Activated CD8-positive, alpha-beta T cell treated with anti-CD3 and anti-CD28 coated beads, Interleukin-2, amount 10 ng/mL, durations not matched to agents 7 days and 5 days (primary cell): Measurements from ENCODE around the gene MLXIP. TPM values are rescaled to one million over a fixed set of nuclear protein-coding genes. Genes with fewer than 3 reads are reported as not detected.
A peak's percentile ranks its signal among the peaks of the same experiment; 100 is the strongest.

Experiments
- ATAC-seq: fragments of 150-1000 bp; cut with Tn5 transposase; one replicate; pipeline ENCODE4 v1.10.0; 2021; ENCODE audit warnings: moderate library complexity
- CTCF ChIA-PET: fragments of 350-600 bp; sonication (Branson Sonifier 250); formaldehyde crosslinking; loops from one replicate; lab custom pipeline; 2021; ENCODE audit warnings: antibody characterized with exemption; lab: Charles Lee
- POLR2A ChIA-PET: fragments of 350-600 bp; sonication (Branson Sonifier 250); formaldehyde crosslinking; loops from one replicate; lab custom pipeline; 2021; ENCODE audit warnings: antibody characterized with exemption; lab: Charles Lee
- DNase-seq: peaks from one replicate; pipeline ENCODE4 v3.0.0-alpha.2; 2020
- H3K27ac Mint-ChIP-seq: one replicate; pipeline ENCODE4 v1.8.0; 2021; ENCODE audit warnings: mild to moderate bottlenecking, mixed read lengths
- H3K27me3 Mint-ChIP-seq: one replicate; pipeline ENCODE4 v1.8.0; 2021; ENCODE audit warnings: low read depth, mixed read lengths
- H3K36me3 Mint-ChIP-seq: one replicate; pipeline ENCODE4 v1.8.0; 2021; ENCODE audit warnings: low read depth, mixed read lengths
- H3K4me1 Mint-ChIP-seq: one replicate; pipeline ENCODE4 v1.8.0; 2021; ENCODE audit warnings: low read depth, mixed read lengths
- H3K4me3 Mint-ChIP-seq: one replicate; pipeline ENCODE4 v1.8.0; 2021; ENCODE audit warnings: mild to moderate bottlenecking, mixed read lengths
- H3K9me3 Mint-ChIP-seq: one replicate; pipeline ENCODE4 v1.8.0; 2022; ENCODE audit warnings: mixed read lengths; ENCODE audit not compliant: insufficient read depth
- total RNA-seq, 2 experiments: library from RNA; stranded (reverse); gene quantifications; one replicate each; pipeline ENCODE4 v1.2.3, GENCODE V29; 2021

MLXIP gene
- total RNA-seq, 2 experiments from 2014 or later, result 38.8 to 42.7 TPM

GRCh38 chr12:122127839-122128238 lies 49.3 kb downstream of the MLXIP start:
- H3K36me3 Mint-ChIP-seq, result peaks cover 22% of the 10 kb centered on the region
- ATAC-seq (no peak), DNase-seq (no peak)
- H3K27ac Mint-ChIP-seq, result no peak overlapping the region
- no peak overlapping the region for H3K4me3 Mint-ChIP-seq
- POLR2A ChIA-PET, result no interaction called here
- CTCF ChIA-PET, result interaction anchor here (1.3 kb wide), 1 partner anchor 72 kb away, joined by 3 read pairs; no protein-coding TSS in a partner anchor
- peaks cover 18% of the 10 kb centered on the region for H3K4me1 Mint-ChIP-seq
- no peaks in the 10 kb centered on the region for H3K9me3 Mint-ChIP-seq
- H3K27me3 Mint-ChIP-seq, result no peaks in the 10 kb centered on the region

DNA sequence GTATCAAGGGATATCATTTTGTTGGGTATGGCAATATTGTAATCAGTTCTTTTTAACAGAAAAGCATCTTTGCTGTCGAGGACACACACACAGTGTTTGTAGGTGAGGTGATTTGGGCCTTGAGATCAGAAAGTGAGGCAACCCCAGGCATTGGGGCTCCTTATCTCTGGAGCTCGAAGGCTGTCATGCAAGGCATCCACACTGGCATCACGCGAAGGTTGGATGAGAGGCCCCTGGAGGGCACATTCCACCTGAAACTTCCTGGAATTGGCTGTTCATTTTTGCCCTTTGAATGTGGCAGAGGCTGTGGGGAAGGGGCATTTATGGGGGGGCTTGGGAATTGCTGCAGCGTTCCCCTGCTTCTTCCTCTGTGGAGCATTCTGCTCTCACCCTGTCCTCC lies 49.9 kb downstream of the MLXIP start:
- Mint-ChIP-seq H3K4me3 (no peak overlapping the region), H3K27me3 (no peaks in the 10 kb centered on the region), H3K27ac (peak overlapping the region; percentile 24), H3K4me1 (peaks cover 12% of the 10 kb centered on the region), H3K9me3 (no peaks in the 10 kb centered on the region), H3K36me3 (peaks cover 28% of the 10 kb centered on the region)
- no peak for DNase-seq
- no peak for ATAC-seq
- CTCF ChIA-PET, result interaction anchor here (1.3 kb wide), 1 partner anchor 72 kb away, joined by 3 read pairs; no protein-coding TSS in a partner anchor
- POLR2A ChIA-PET, result no interaction called here

DNA sequence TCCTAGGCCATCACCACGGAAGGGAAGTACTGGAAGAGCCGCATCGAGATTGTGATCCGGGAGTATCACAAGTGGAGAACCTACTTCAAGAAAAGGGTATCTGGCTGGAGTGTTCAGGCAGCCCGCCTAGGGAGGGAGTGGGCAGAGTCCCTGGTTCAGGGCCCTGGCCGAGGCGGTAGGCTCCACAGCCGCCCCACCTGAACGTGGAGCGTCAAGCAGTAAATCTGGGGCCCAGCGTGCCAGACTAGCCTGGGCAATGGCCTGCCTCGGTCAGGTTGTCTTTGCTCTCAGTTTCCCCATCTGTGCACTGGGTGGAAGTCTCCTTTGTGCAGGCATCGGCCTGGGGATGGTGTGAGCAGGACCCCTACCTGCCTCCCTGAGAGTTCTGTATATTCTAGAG lies 50.6 kb downstream of the MLXIP start:
- H3K4me3 Mint-ChIP-seq, result no peak overlapping the region
- POLR2A ChIA-PET, result no interaction called here

GRCh38 chr12:122130150-122130549 lies 51.6 kb downstream of the MLXIP start:
- no peak overlapping the region for H3K27ac Mint-ChIP-seq
- H3K9me3 Mint-ChIP-seq, result no peaks in the 10 kb centered on the region
- H3K36me3 Mint-ChIP-seq, result peaks cover 35% of the 10 kb centered on the region
- no peak for DNase-seq
- CTCF ChIA-PET, result interaction anchor here (1.1 to 2.6 kb wide), 7 partner anchors 41 to 75 kb away, joined by 3 to 13 read pairs (median 5); no protein-coding TSS in a partner anchor
- H3K4me3 Mint-ChIP-seq, result no peak overlapping the region
- H3K4me1 Mint-ChIP-seq, result peaks cover 12% of the 10 kb centered on the region
- H3K27me3 Mint-ChIP-seq, result no peaks in the 10 kb centered on the region
- no peak for ATAC-seq
- POLR2A ChIA-PET, result no interaction called here

More for the DNA sequence above, 50.6 kb downstream of the MLXIP start:
- no peaks in the 10 kb centered on the region for H3K9me3 Mint-ChIP-seq
- no peak for DNase-seq
- H3K27me3 Mint-ChIP-seq, result no peaks in the 10 kb centered on the region
- H3K4me1 Mint-ChIP-seq, result peaks cover 9% of the 10 kb centered on the region
- peaks cover 35% of the 10 kb centered on the region for H3K36me3 Mint-ChIP-seq
- no peak overlapping the region for H3K27ac Mint-ChIP-seq
- no peak for ATAC-seq
- CTCF ChIA-PET, result interaction anchor here (2.5 to 2.6 kb wide), 2 partner anchors 49 to 62 kb away, joined by 7 to 13 read pairs; no protein-coding TSS in a partner anchor

- no peak for DNase-seq
- Mint-ChIP-seq H3K27ac (no peak overlapping the region), H3K4me3 (no peak overlapping the region), H3K36me3 (peaks cover 31% of the 10 kb centered on the region), H3K27me3 (no peaks in the 10 kb centered on the region), H3K9me3 (no peaks in the 10 kb centered on the region), H3K4me1 (peaks cover 3% of the 10 kb centered on the region)
- no peak for ATAC-seq
- ChIA-PET CTCF (interaction anchor here (0.8 to 1.4 kb wide), 4 partner anchors 10 to 79 kb away, joined by 3 to 11 read pairs (median 4); no protein-coding TSS in a partner anchor), POLR2A (no interaction called here)
Measured at GRCh38 chr12:122133192-122133950, 54.8 kb downstream of the MLXIP start.

- Mint-ChIP-seq H3K4me1 (peaks cover 3% of the 10 kb centered on the region), H3K36me3 (peaks cover 24% of the 10 kb centered on the region), H3K27me3 (no peaks in the 10 kb centered on the region), H3K9me3 (no peaks in the 10 kb centered on the region), H3K27ac (no peak overlapping the region), H3K4me3 (no peak overlapping the region)
- no peak for ATAC-seq
- ChIA-PET POLR2A (no interaction called here), CTCF (interaction anchor here (1.2 kb wide), 1 partner anchor 55 kb away, joined by 4 read pairs; no protein-coding TSS in a partner anchor)
- no peak for DNase-seq
Measured at GRCh38 chr12:122135437-122136031, 57.0 kb downstream of the MLXIP start.

DNA sequence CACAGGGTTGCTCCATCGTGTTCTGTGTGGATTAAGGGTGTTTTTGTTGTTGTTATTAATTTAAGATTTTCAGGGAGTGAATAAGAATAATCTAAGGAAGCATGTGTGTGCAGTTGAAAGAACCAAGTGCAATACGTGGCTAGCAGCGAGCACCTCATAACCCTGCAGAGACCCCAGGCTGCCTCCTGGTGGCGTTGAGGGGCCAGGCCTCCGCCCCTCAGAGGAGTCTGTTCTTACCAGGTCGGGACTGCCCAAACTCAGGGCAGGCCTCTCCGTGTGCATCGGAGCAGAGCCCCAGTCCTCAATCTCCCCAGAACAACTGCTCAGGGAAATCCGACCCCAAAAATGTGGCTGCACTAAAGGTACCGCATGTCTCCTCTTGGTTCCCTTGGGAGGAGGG lies 58.7 kb downstream of the MLXIP start:
- H3K4me1 Mint-ChIP-seq, result peaks cover 3% of the 10 kb centered on the region
- no peaks in the 10 kb centered on the region for H3K9me3 Mint-ChIP-seq
- ATAC-seq, result no peak

GRCh38 chr12:122137681-122138080 lies 59.1 kb downstream of the MLXIP start:
- Mint-ChIP-seq H3K27me3 (no peaks in the 10 kb centered on the region), H3K27ac (no peak overlapping the region), H3K9me3 (no peaks in the 10 kb centered on the region), H3K4me3 (no peak overlapping the region), H3K4me1 (peaks cover 3% of the 10 kb centered on the region), H3K36me3 (peaks cover 21% of the 10 kb centered on the region)
- POLR2A ChIA-PET, result no interaction called here
- CTCF ChIA-PET, result interaction anchor here (0.9 to 1.0 kb wide), 2 partner anchors 14 to 83 kb away, joined by 3 to 5 read pairs; no protein-coding TSS in a partner anchor
- no peak for DNase-seq
- peak; percentile 46 for ATAC-seq

More for the DNA sequence above, 58.7 kb downstream of the MLXIP start:
- H3K27ac Mint-ChIP-seq, result no peak overlapping the region
- no peak overlapping the region for H3K4me3 Mint-ChIP-seq
- no peak for DNase-seq
- CTCF ChIA-PET, result no interaction called here
- POLR2A ChIA-PET, result no interaction called here
- no peaks in the 10 kb centered on the region for H3K27me3 Mint-ChIP-seq
- peaks cover 20% of the 10 kb centered on the region for H3K36me3 Mint-ChIP-seq

DNA sequence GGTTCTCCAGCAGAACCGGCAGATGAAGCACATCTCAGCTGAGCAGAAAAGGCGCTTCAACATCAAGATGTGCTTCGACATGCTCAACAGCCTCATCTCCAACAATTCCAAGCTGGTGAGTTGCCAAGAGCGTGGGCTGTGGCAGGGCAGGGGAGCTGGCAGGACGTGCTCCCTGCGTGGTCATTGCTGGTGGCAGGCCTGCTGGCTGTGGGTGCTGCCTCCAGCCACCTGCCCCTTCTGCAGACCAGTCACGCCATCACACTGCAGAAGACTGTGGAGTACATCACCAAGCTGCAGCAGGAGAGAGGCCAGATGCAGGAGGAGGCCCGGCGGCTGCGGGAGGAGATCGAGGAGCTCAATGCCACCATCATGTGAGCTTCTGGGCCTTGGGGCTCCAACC lies 59.6 kb downstream of the MLXIP start:
- H3K27me3 Mint-ChIP-seq, result no peaks in the 10 kb centered on the region
- ChIA-PET POLR2A (no interaction called here), CTCF (interaction anchor here (0.9 to 1.0 kb wide), 2 partner anchors 15 to 84 kb away, joined by 3 to 5 read pairs; no protein-coding TSS in a partner anchor)
- no peaks in the 10 kb centered on the region for H3K9me3 Mint-ChIP-seq
- H3K4me1 Mint-ChIP-seq, result peaks cover 3% of the 10 kb centered on the region
- H3K27ac Mint-ChIP-seq, result no peak overlapping the region
- H3K4me3 Mint-ChIP-seq, result no peak overlapping the region
- ATAC-seq (no peak), DNase-seq (no peak)
- H3K36me3 Mint-ChIP-seq, result peaks cover 17% of the 10 kb centered on the region

- DNase-seq (no peak), ATAC-seq (no peak)
- ChIA-PET POLR2A (no interaction called here), CTCF (interaction anchor here (0.9 to 1.0 kb wide), 2 partner anchors 15 to 84 kb away, joined by 3 to 5 read pairs; no protein-coding TSS in a partner anchor)
- Mint-ChIP-seq H3K27me3 (no peaks in the 10 kb centered on the region), H3K27ac (no peak overlapping the region), H3K9me3 (no peaks in the 10 kb centered on the region), H3K36me3 (peaks cover 12% of the 10 kb centered on the region), H3K4me1 (peaks cover 3% of the 10 kb centered on the region), H3K4me3 (no peak overlapping the region)
Measured at GRCh38 chr12:122138616-122139015, 60.1 kb downstream of the MLXIP start.

- peaks cover 7% of the 10 kb centered on the region for H3K36me3 Mint-ChIP-seq
- ATAC-seq (no peak), DNase-seq (no peak)
- no peaks in the 10 kb centered on the region for H3K9me3 Mint-ChIP-seq
- H3K4me1 Mint-ChIP-seq, result peaks cover 3% of the 10 kb centered on the region
- H3K27ac Mint-ChIP-seq, result no peak overlapping the region
- no peak overlapping the region for H3K4me3 Mint-ChIP-seq
- CTCF ChIA-PET, result no interaction called here
- H3K27me3 Mint-ChIP-seq, result no peaks in the 10 kb centered on the region
- POLR2A ChIA-PET, result no interaction called here
Measured at GRCh38 chr12:122139266-122139665, 60.7 kb downstream of the MLXIP start.

- POLR2A ChIA-PET, result no interaction called here
- Mint-ChIP-seq H3K4me3 (no peak overlapping the region), H3K27me3 (no peaks in the 10 kb centered on the region), H3K27ac (no peak overlapping the region), H3K9me3 (no peaks in the 10 kb centered on the region), H3K4me1 (peaks cover under 1% of the 10 kb centered on the region), H3K36me3 (peaks cover 7% of the 10 kb centered on the region)
- ATAC-seq (no peak), DNase-seq (no peak)
- CTCF ChIA-PET, result no interaction called here
Measured at GRCh38 chr12:122139941-122140340, 61.4 kb downstream of the MLXIP start.
